Measurements from ENCODE around the gene RGN.

- TF ChIP-seq POLR2A (IDR thresholded peaks at IDR 0.05; ENCODE audit: low read length): no peak
- no peak for TF ChIP-seq GATA1 (IDR thresholded peaks at IDR 0.05; ENCODE audit: low read depth, low read length)
Measured at GRCh38 chrX:47093248-47093647, 15.0 kb downstream of the RGN start.
